HEK293 (cell line): Measurements from ENCODE around the gene SPC24.

Experiments
- CTCF ChIA-PET: fragments of 350-600 bp; formaldehyde crosslinking; extraction: SDS; loops from one replicate; lab custom pipeline; 2021; ENCODE audit warnings: antibody characterized with exemption; lab: Yijun Ruan, JAX
- POLR2A ChIA-PET: fragments of 300-600 bp; formaldehyde crosslinking; extraction: SDS; loops from one replicate; lab custom pipeline; 2020; ENCODE audit warnings: antibody characterized with exemption, inconsistent platforms; lab: Yijun Ruan, JAX
- H3K27ac ChIP-seq: fragments of 200-500 bp; sonication (Bioruptor generic); 2 replicates; pipeline ENCODE4 v1.5.1; 2014; ENCODE audit warnings: low read depth, low read length, control low read depth, inconsistent platforms; ENCODE audit errors: extremely low read depth
- H3K36me3 ChIP-seq, 2 experiments: fragments of 200-500 bp in 1 of 2; sonication (Bioruptor generic) in 1 of 2; 1 replicate in 1 of 2; 2 replicates in 1 of 2; pipeline ENCODE4 v1.5.1; 2014 to 2017; ENCODE audit warnings: inconsistent platforms in 2 of 2, low read length in 2 of 2; ENCODE audit not compliant: control insufficient read depth in 2 of 2, insufficient read depth in 1 of 2
- H3K4me1 ChIP-seq: fragments of 200-500 bp; sonication (Bioruptor generic); 2 replicates; pipeline ENCODE4 v1.5.1; 2014; ENCODE audit warnings: mild to moderate bottlenecking, low read length, inconsistent platforms; ENCODE audit not compliant: control insufficient read depth, insufficient read depth
- H3K4me3 ChIP-seq: 2 replicates; pipeline ENCODE4 v1.5.1; 2011; ENCODE audit warnings: low read depth, mild to moderate bottlenecking, control low read depth, low read length, moderate library complexity
- H3K9me3 ChIP-seq: fragments of 200-500 bp; sonication (Bioruptor generic); 2 replicates; pipeline ENCODE4 v1.5.1; 2014; ENCODE audit warnings: low read depth, low read length, inconsistent platforms; ENCODE audit not compliant: control insufficient read depth, insufficient read depth
- BCL11A ChIP-seq: fragments of 450-650 bp; formaldehyde crosslinking; IDR thresholded peaks from 2 replicates; pipeline ENCODE4 v1.5.1; 2016; ENCODE audit warnings: low read depth, missing biosample characterization, missing genetic modification characterization
- GLIS1 ChIP-seq: fragments of 450-650 bp; formaldehyde crosslinking; IDR thresholded peaks from 2 replicates; pipeline ENCODE4 v1.5.1; 2016; ENCODE audit warnings: missing biosample characterization, missing genetic modification characterization
- GLIS2 ChIP-seq: fragments of 450-650 bp; formaldehyde crosslinking; IDR thresholded peaks from 2 replicates; pipeline ENCODE4 v1.5.1; 2016; ENCODE audit warnings: missing biosample characterization, missing genetic modification characterization
- PRDM1 ChIP-seq: fragments of 450-650 bp; formaldehyde crosslinking; IDR thresholded peaks from 2 replicates; pipeline ENCODE4; 2016; ENCODE audit warnings: missing biosample characterization, missing genetic modification characterization
- SETDB1 ChIP-seq: IDR thresholded peaks from one replicate; pipeline ENCODE4 v1.6.1; 2017; ENCODE audit warnings: mild to moderate bottlenecking, low read length, moderate library complexity, mixed read lengths; ENCODE audit not compliant: insufficient read length
- ZFP69B ChIP-seq: fragments of 450-650 bp; formaldehyde crosslinking; IDR thresholded peaks from 2 replicates; pipeline ENCODE4 v1.5.1; 2016; ENCODE audit warnings: missing biosample characterization, missing genetic modification characterization
- ZIC2 ChIP-seq: fragments of 450-650 bp; formaldehyde crosslinking; IDR thresholded peaks from 2 replicates; pipeline ENCODE4 v1.5.1; 2016; ENCODE audit warnings: missing biosample characterization, missing genetic modification characterization
- ZNF19 ChIP-seq: fragments of 450-650 bp; formaldehyde crosslinking; IDR thresholded peaks from 2 replicates; pipeline ENCODE4; 2016; ENCODE audit warnings: missing biosample characterization, missing genetic modification characterization, low read depth
- ZNF423 ChIP-seq: fragments of 450-650 bp; formaldehyde crosslinking; IDR thresholded peaks from 2 replicates; pipeline ENCODE4 v1.5.1; 2016; ENCODE audit warnings: missing biosample characterization, missing genetic modification characterization
- ZSCAN30 ChIP-seq: fragments of 450-650 bp; IDR thresholded peaks from 2 replicates; pipeline ENCODE4 v1.5.1; 2018; ENCODE audit warnings: missing biosample characterization, mild to moderate bottlenecking, missing genetic modification characterization, moderate library complexity
- TF ChIP-seq, protein P1 (sequence below): fragments of 450-650 bp; formaldehyde crosslinking; IDR thresholded peaks from 2 replicates; pipeline ENCODE4 v1.5.1; 2016; ENCODE audit warnings: missing biosample characterization, missing genetic modification characterization
- TF ChIP-seq, protein P2 (sequence below): fragments of 450-650 bp; formaldehyde crosslinking; IDR thresholded peaks from 2 replicates; pipeline ENCODE4 v1.5.1; 2016; ENCODE audit warnings: missing biosample characterization, missing genetic modification characterization
- TF ChIP-seq, protein P3 (sequence below): fragments of 450-650 bp; formaldehyde crosslinking; IDR thresholded peaks from 2 replicates; pipeline ENCODE4 v1.5.1; 2016; ENCODE audit warnings: missing biosample characterization, missing genetic modification characterization, borderline replicate concordance
- TF ChIP-seq, protein P4 (sequence below): fragments of 450-650 bp; formaldehyde crosslinking; IDR thresholded peaks from 2 replicates; pipeline ENCODE4 v1.5.1; 2016; ENCODE audit warnings: missing biosample characterization, missing genetic modification characterization
- TF ChIP-seq, protein P5 (sequence below): fragments of 450-650 bp; formaldehyde crosslinking; IDR thresholded peaks from 2 replicates; pipeline ENCODE4 v1.5.1; 2016; ENCODE audit warnings: missing biosample characterization, missing genetic modification characterization
- TF ChIP-seq, protein P6 (sequence below): fragments of 450-650 bp; formaldehyde crosslinking; conservative IDR thresholded peaks from 2 replicates; pipeline ENCODE4 v1.5.1; 2016; ENCODE audit warnings: low read depth, missing biosample characterization, missing genetic modification characterization

The SPC24 gene

DNA sequence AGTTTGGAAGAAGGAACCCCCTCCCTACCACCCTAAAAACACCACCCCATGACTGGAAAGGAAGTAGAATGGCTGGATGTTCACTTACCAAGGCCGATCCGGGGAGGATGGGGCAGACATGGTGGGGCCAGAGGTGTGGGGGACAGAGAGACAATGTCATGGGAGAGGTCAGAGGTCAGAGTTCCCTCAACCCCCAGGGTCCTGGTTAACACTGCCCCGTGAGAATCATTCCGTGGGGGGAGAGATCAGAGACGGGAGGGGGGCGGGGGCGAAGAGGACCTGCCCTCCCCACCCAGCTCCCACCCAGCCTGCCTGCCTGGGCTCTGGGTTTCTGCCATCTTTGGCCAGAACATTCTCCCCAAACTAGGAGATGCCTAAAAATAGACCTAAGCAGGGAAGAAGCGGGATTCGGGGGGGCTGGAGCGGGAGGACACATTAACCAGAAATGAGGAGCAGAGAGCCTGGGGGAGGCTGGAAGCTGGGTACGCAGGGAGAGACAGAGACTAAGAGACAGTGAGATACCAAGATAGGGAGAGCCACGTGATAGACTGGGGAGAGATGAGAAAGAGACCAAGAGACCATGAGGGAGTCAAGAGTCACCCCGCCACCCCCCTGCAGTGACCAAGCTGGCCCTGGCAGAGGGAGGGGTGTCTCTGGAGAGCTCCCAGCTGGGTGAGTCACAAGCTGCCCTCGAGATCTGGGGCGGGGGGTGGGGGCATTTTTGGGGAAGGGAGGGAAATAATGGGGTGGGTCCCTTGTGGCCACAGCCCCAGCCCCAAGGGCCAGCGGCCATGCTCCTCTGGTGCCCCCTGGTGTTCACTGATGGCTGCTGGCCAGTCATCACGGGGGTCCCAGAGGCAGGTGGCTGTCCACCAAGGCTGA, 47.9 kb upstream of the SPC24 start:
- H3K27ac ChIP-seq = no peak overlapping the region
- CTCF ChIA-PET = interaction anchor here (0.6 to 3.6 kb wide), 14 partner anchors 8 to 333 kb away, joined by 3 to 44 read pairs (median 4); no protein-coding TSS in a partner anchor
- POLR2A ChIA-PET = interaction anchor here (1.7 to 1.8 kb wide), 2 partner anchors 61 to 65 kb away, joined by 6 to 11 read pairs; no protein-coding TSS in a partner anchor
- H3K4me3 ChIP-seq = no peak overlapping the region
- H3K9me3 ChIP-seq = no peaks in the 10 kb centered on the region
- 0 out of 2 replicates have a peak, but pooled peaks cover 2% of the 10 kb centered on the region for H3K4me1 ChIP-seq
- peaks cover 4% of the 10 kb centered on the region in 2 experiments; a peak in 2 of 3 replicates for H3K36me3 ChIP-seq
- TF ChIP-seq, protein P1, sequence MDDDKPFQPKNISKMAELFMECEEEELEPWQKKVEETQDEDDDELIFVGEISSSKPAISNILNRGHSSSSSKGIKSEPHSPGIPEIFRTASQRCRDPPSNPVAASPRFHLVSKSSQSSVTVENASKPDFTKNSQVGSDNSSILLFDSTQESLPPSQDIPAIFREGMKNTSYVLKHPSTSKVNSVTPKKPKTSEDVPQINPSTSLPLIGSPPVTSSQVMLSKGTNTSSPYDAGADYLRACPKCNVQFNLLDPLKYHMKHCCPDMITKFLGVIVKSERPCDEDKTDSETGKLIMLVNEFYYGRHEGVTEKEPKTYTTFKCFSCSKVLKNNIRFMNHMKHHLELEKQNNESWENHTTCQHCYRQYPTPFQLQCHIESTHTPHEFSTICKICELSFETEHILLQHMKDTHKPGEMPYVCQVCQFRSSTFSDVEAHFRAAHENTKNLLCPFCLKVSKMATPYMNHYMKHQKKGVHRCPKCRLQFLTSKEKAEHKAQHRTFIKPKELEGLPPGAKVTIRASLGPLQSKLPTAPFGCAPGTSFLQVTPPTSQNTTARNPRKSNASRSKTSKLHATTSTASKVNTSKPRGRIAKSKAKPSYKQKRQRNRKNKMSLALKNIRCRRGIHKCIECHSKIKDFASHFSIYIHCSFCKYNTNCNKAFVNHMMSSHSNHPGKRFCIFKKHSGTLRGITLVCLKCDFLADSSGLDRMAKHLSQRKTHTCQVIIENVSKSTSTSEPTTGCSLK (tag by site-specific recombination) = no peak
- TF ChIP-seq ZNF423 (no peak), GLIS2 (tag by site-specific recombination) (peak; percentile 39), PRDM1 (tag by site-specific recombination) (no peak), ZSCAN30 (tag by site-specific recombination) (peak; percentile 89; the same call in 1 of the 2 replicates), BCL11A (tag by site-specific recombination) (peak; percentile 58; the same call in 1 of the 2 replicates), ZNF19 (tag by site-specific recombination) (no peak), ZFP69B (peak; percentile 27; the same call in 1 of the 2 replicates), ZIC2 (tag by site-specific recombination) (peak; percentile 73), GLIS1 (tag by site-specific recombination) (peak; percentile 85), SETDB1 (no peak)
- TF ChIP-seq, protein P2, sequence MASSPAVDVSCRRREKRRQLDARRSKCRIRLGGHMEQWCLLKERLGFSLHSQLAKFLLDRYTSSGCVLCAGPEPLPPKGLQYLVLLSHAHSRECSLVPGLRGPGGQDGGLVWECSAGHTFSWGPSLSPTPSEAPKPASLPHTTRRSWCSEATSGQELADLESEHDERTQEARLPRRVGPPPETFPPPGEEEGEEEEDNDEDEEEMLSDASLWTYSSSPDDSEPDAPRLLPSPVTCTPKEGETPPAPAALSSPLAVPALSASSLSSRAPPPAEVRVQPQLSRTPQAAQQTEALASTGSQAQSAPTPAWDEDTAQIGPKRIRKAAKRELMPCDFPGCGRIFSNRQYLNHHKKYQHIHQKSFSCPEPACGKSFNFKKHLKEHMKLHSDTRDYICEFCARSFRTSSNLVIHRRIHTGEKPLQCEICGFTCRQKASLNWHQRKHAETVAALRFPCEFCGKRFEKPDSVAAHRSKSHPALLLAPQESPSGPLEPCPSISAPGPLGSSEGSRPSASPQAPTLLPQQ (tag by site-specific recombination) = peak; percentile 54
- TF ChIP-seq, protein P3, sequence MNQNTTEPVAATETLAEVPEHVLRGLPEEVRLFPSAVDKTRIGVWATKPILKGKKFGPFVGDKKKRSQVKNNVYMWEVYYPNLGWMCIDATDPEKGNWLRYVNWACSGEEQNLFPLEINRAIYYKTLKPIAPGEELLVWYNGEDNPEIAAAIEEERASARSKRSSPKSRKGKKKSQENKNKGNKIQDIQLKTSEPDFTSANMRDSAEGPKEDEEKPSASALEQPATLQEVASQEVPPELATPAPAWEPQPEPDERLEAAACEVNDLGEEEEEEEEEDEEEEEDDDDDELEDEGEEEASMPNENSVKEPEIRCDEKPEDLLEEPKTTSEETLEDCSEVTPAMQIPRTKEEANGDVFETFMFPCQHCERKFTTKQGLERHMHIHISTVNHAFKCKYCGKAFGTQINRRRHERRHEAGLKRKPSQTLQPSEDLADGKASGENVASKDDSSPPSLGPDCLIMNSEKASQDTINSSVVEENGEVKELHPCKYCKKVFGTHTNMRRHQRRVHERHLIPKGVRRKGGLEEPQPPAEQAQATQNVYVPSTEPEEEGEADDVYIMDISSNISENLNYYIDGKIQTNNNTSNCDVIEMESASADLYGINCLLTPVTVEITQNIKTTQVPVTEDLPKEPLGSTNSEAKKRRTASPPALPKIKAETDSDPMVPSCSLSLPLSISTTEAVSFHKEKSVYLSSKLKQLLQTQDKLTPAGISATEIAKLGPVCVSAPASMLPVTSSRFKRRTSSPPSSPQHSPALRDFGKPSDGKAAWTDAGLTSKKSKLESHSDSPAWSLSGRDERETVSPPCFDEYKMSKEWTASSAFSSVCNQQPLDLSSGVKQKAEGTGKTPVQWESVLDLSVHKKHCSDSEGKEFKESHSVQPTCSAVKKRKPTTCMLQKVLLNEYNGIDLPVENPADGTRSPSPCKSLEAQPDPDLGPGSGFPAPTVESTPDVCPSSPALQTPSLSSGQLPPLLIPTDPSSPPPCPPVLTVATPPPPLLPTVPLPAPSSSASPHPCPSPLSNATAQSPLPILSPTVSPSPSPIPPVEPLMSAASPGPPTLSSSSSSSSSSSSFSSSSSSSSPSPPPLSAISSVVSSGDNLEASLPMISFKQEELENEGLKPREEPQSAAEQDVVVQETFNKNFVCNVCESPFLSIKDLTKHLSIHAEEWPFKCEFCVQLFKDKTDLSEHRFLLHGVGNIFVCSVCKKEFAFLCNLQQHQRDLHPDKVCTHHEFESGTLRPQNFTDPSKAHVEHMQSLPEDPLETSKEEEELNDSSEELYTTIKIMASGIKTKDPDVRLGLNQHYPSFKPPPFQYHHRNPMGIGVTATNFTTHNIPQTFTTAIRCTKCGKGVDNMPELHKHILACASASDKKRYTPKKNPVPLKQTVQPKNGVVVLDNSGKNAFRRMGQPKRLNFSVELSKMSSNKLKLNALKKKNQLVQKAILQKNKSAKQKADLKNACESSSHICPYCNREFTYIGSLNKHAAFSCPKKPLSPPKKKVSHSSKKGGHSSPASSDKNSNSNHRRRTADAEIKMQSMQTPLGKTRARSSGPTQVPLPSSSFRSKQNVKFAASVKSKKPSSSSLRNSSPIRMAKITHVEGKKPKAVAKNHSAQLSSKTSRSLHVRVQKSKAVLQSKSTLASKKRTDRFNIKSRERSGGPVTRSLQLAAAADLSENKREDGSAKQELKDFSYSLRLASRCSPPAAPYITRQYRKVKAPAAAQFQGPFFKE (tag by site-specific recombination) = no peak
- TF ChIP-seq, protein P4, sequence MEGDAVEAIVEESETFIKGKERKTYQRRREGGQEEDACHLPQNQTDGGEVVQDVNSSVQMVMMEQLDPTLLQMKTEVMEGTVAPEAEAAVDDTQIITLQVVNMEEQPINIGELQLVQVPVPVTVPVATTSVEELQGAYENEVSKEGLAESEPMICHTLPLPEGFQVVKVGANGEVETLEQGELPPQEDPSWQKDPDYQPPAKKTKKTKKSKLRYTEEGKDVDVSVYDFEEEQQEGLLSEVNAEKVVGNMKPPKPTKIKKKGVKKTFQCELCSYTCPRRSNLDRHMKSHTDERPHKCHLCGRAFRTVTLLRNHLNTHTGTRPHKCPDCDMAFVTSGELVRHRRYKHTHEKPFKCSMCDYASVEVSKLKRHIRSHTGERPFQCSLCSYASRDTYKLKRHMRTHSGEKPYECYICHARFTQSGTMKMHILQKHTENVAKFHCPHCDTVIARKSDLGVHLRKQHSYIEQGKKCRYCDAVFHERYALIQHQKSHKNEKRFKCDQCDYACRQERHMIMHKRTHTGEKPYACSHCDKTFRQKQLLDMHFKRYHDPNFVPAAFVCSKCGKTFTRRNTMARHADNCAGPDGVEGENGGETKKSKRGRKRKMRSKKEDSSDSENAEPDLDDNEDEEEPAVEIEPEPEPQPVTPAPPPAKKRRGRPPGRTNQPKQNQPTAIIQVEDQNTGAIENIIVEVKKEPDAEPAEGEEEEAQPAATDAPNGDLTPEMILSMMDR (tag by site-specific recombination) = peak; percentile 70
- TF ChIP-seq, protein P5, sequence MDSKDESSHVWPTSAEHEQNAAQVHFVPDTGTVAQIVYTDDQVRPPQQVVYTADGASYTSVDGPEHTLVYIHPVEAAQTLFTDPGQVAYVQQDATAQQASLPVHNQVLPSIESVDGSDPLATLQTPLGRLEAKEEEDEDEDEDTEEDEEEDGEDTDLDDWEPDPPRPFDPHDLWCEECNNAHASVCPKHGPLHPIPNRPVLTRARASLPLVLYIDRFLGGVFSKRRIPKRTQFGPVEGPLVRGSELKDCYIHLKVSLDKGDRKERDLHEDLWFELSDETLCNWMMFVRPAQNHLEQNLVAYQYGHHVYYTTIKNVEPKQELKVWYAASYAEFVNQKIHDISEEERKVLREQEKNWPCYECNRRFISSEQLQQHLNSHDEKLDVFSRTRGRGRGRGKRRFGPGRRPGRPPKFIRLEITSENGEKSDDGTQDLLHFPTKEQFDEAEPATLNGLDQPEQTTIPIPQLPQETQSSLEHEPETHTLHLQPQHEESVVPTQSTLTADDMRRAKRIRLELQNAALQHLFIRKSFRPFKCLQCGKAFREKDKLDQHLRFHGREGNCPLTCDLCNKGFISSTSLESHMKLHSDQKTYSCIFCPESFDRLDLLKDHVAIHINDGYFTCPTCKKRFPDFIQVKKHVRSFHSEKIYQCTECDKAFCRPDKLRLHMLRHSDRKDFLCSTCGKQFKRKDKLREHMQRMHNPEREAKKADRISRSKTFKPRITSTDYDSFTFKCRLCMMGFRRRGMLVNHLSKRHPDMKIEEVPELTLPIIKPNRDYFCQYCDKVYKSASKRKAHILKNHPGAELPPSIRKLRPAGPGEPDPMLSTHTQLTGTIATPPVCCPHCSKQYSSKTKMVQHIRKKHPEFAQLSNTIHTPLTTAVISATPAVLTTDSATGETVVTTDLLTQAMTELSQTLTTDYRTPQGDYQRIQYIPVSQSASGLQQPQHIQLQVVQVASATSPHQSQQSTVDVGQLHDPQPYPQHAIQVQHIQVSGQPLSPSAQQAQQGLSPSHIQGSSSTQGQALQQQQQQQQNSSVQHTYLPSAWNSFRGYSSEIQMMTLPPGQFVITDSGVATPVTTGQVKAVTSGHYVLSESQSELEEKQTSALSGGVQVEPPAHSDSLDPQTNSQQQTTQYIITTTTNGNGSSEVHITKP = peak; percentile 57; the same call in 1 of the 2 replicates
- TF ChIP-seq, protein P6, sequence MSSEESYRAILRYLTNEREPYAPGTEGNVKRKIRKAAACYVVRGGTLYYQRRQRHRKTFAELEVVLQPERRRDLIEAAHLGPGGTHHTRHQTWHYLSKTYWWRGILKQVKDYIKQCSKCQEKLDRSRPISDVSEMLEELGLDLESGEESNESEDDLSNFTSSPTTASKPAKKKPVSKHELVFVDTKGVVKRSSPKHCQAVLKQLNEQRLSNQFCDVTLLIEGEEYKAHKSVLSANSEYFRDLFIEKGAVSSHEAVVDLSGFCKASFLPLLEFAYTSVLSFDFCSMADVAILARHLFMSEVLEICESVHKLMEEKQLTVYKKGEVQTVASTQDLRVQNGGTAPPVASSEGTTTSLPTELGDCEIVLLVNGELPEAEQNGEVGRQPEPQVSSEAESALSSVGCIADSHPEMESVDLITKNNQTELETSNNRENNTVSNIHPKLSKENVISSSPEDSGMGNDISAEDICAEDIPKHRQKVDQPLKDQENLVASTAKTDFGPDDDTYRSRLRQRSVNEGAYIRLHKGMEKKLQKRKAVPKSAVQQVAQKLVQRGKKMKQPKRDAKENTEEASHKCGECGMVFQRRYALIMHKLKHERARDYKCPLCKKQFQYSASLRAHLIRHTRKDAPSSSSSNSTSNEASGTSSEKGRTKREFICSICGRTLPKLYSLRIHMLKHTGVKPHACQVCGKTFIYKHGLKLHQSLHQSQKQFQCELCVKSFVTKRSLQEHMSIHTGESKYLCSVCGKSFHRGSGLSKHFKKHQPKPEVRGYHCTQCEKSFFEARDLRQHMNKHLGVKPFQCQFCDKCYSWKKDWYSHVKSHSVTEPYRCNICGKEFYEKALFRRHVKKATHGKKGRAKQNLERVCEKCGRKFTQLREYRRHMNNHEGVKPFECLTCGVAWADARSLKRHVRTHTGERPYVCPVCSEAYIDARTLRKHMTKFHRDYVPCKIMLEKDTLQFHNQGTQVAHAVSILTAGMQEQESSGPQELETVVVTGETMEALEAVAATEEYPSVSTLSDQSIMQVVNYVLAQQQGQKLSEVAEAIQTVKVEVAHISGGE (tag by site-specific recombination) = no peak
